GM12872 (cell line): ENCODE measurements around the gene RCAN1.

Experiments used
- TF ChIP-seq, protein P1 (sequence below): IDR thresholded peaks from 3 replicates; pipeline ENCODE4 v1.5.1; 2011; ENCODE audit warnings: low read depth, mild to moderate bottlenecking, low read length, moderate library complexity; ENCODE audit not compliant: insufficient read depth

RCAN1 gene

DNA sequence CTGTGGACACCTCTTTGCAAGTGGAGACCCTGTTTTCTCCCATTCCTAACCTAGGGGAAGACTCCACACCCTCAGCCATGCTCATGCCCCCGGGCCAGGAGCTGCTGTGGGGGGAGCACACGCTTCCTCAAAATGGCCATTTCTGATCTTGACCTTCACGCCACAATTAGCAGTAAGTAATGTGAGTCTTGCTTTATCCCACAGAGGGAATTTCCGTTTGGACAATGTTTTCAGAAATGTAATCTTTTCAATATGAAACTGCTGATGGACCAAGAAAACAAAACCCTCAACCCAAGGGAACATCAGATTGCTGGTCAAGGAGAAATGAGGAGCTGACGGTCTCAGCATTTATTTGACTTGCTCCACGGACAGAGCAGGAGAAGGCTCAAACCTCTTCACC is 94.6 kb downstream of the RCAN1 start:
- TF ChIP-seq, protein P1, sequence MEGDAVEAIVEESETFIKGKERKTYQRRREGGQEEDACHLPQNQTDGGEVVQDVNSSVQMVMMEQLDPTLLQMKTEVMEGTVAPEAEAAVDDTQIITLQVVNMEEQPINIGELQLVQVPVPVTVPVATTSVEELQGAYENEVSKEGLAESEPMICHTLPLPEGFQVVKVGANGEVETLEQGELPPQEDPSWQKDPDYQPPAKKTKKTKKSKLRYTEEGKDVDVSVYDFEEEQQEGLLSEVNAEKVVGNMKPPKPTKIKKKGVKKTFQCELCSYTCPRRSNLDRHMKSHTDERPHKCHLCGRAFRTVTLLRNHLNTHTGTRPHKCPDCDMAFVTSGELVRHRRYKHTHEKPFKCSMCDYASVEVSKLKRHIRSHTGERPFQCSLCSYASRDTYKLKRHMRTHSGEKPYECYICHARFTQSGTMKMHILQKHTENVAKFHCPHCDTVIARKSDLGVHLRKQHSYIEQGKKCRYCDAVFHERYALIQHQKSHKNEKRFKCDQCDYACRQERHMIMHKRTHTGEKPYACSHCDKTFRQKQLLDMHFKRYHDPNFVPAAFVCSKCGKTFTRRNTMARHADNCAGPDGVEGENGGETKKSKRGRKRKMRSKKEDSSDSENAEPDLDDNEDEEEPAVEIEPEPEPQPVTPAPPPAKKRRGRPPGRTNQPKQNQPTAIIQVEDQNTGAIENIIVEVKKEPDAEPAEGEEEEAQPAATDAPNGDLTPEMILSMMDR = no peak

DNA sequence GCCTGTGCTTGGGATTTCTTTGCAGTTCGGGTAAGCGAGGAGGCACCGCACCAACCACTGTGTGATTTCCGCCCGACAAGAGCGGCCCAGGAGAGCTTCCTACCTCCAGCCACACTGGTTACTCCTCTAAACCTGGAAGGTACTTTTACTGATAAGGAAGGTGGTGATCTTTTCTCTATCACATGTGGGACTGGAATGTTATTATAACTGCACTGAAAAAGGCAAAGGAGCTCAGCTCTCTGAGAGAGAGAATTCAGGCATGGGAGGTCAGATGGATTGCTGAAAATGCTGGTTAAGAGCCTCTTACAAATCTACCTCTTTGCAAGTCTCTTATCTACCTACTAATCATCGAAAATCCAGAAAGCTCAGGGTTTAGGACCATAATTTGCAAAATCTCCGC is 95.2 kb downstream of the RCAN1 start:
- TF ChIP-seq, protein P1 = no peak

DNA sequence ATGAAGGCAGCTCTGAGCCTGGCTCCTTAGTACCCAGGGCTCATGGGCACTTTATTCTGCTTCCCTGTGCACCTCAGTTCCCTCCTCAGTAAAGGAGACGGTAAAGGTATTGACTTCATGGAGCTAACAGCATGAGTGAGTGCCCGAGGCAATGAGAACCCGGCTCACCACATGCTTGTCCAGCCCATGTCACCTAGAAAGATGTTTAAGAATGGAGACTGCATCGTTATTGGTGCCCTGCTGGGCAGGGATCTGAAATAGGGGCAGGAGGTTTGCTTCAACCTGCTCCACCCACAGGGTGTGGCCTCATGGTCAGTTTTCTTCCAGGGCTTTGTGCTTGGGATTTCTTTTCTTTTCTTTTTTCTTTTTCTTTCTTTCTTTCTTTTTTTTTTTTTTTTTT is 95.9 kb downstream of the RCAN1 start:
- TF ChIP-seq, protein P1 = no peak

DNA sequence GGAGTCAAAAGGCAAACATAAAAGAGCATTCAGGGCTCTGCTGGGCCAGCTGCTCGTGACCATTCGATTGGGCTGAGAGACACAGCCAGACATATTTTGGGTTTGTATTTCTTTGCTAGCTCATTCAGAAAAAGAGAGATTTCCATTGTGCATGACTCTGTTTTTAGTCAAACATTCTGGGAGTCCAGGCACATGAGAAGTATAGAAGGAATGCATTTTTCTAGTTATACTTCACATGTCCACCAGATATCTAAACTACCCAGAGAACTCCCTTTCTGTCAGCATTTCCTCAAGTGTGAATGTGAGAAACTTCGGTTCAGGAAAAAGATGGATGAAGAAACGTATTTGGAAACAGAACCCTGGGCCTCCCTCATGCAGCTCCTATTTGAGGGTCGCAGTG is 96.6 kb downstream of the RCAN1 start:
- TF ChIP-seq, protein P1 = no peak

DNA sequence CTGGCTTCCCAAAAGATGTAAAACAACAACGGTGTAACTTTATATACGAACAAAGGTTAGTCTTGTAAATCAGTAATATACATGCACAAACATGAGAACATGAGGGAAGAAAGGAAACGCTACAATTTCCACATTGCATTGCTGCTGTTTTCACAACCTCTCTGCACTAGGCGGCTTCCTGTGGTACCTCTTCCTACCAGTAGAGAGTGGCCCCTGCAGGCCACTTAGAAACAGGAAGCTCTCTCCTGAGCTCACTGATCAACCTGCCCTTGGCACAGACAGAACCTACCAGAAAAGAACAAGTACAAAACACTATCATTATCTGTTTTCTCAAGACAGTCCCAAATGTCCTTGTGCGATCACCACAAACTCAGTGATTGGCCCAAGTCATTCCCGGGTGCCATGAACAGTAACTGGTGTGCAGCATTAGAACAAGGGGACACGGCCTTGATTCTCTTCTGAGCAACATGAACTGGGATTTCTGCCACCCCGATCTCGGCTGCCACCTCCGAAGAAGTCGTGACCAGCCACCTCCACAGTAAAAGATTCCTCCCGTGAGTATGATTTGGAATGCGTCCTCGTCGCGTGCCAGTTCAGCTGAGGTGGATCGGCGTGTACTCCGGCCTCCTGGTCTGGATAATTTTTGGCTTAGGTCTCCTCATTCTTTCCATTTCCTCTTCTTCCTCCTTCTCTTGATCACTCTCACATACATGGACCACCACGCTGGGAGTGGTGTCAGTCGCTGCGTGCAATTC is 97.2 kb downstream of the RCAN1 start:
- TF ChIP-seq, protein P1 = peak; percentile 33; the same call in 1 of the 3 replicates

DNA sequence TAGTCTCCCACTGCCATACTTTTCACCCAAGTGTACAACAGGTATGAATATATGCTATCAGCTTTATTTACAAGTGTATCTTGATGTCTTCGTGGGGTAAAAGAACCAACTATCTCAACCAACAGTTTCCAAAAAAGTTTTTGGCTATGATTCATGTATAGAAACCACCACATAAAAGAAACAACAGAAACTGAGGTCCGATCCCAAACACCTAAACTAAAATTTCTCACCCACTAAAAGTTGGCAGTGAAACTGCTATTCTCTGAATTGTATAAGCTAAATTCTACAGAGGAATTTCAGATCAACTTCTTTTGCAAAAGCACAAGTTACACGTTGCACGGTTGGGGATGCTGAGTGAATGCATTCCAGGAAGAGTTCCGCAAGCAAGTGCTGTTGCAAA is 97.9 kb downstream of the RCAN1 start:
- TF ChIP-seq, protein P1 = no peak

DNA sequence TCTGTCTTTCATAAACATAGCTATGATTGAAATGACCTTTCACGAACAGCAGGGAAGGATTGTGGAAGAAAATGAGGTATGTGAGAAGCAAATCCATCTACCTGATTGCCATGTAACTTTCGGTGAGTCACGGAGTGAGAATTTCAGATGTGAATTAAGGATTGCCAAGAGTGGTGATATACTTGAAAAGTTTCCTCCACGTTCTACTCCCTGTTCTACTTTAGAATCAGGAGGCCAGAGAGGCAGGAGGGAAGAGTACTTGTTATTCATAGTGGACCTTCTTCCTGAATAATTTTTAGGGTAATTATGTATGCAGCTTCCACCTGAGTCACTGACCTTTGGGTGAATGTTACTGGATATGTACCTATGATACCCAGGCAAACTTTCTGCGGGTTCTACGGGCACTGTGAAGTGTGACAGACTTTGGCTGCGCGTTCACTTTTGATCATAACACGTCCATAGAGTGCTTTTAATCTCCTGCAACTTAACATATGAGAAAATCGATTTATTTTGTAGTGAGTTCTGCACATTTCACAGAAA is 100.3 kb downstream of the RCAN1 start:
- TF ChIP-seq, protein P1 = no peak
